ENCODE measurements around the gene SLC41A1.

GRCh38 chr1:205804605-205805004 is 8.4 kb downstream of the SLC41A1 start:
- TF ChIP-seq POLR2A (IDR thresholded peaks at IDR 0.05), result no peak
- no peak for TF ChIP-seq CTCF (IDR thresholded peaks at IDR 0.05)
